Activated CD8-positive, alpha-beta memory T cell treated with anti-CD3 and anti-CD28 coated beads, Interleukin-2, amount 50 U/mL, for 24 hours (primary cell): Measurements from ENCODE around the gene RNF38.
"Not testable (repeated sequence)": the region's sequence is repeated elsewhere in the genome, so short reads cannot be mapped to it uniquely, and the experiment has no call there.

ENCODE experiments used
- DNase-seq: peaks from one replicate; pipeline ENCODE4 v3.0.0-alpha.2; 2020; ENCODE audit errors: extremely low read depth

Gene RNF38

GRCh38 chr9:36336131-36336907 lies 63.8 kb downstream of the RNF38 start:
- no peak for DNase-seq

- DNase-seq, result no peak
Observed at GRCh38 chr9:36332006-36332405, 68.1 kb downstream of the RNF38 start.

- DNase-seq, result no peak
Observed at GRCh38 chr9:36328798-36329411, 71.2 kb downstream of the RNF38 start.

DNA sequence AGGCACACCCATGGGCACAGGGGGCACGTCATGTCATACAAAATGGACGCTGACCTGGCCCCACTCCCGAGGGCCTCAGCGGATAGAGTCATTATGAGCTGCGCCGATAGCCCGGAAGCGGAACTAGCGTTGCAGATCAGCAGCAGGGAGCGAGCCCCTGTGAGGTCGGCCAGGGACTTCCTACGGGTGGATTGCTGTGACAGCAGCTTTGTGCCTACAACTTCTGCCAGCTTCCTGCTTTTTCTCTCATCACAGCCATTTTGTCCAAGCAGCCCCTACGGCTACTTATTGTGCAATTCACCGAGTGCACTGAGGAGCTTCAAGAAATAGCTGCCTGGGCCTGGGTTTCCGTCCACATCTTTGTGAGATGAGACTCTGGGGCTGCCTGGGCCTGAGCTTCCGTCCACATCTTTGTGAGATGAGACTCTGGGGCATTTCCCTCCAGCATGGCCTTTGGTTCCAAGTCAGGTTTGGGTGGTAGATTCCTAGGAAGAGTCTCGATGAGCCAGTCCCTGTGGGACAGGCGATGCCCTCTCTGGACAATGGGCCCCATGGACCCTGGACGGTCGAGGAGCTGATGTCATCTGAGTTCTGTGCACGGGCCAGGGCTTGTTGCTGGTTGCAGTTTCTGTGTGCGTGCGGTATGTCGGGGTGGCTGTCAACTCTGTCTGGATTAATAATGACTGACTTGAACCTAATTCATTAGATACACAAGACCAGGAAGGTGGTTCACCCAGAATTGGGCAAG lies 74.8 kb downstream of the RNF38 start:
- DNase-seq, result no peak

DNA sequence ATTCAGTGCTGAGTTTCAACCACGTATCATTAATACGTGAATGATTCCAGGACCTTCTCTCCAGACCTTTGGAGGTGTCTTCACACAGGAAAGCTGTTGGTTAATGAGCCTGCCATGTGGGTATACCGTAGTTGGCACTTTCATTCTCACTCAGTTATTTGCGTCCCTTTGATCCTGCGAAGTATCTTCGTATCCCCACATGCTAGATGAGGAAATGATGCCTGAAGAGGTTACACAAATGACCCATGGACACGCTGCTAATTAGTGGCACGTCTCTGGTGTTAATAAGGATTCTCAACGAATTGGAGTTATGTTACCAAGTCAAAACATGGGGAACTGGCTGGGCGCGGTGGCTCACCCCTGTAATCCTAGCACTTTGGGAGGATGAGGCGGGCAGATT lies 76.1 kb downstream of the RNF38 start:
- no peak for DNase-seq

GRCh38 chr9:36322462-36322861 lies 77.6 kb downstream of the RNF38 start:
- DNase-seq, result no peak

- not testable (repeated sequence) for DNase-seq
Observed at GRCh38 chr9:36321903-36322302, 78.2 kb downstream of the RNF38 start.

- no peak for DNase-seq
Observed at GRCh38 chr9:36320466-36320865, 79.6 kb downstream of the RNF38 start.

DNA sequence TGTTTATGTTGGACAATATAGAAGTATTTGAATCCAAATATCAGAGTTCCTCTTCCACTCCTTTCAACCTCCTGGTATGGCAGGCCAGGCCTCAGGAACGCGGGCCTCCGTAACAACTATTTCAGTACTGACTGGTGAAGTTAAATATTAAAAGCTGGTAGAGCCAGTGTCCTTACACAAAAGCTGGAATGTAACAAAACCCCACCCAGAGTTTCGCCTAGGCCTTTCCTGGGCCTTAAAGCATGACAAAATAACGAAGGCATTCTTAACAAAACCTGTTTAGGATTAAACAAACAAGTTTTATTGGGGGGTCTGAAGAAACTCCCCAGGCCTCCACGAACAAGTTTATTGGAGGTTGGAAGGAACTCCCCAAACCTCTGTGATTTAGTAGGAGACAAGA lies 80.3 kb downstream of the RNF38 start:
- DNase-seq, result no peak

- no peak for DNase-seq
Observed at GRCh38 chr9:36319183-36319582, 80.9 kb downstream of the RNF38 start.

- no peak for DNase-seq
Observed at GRCh38 chr9:36318212-36318802, 81.8 kb downstream of the RNF38 start.

DNA sequence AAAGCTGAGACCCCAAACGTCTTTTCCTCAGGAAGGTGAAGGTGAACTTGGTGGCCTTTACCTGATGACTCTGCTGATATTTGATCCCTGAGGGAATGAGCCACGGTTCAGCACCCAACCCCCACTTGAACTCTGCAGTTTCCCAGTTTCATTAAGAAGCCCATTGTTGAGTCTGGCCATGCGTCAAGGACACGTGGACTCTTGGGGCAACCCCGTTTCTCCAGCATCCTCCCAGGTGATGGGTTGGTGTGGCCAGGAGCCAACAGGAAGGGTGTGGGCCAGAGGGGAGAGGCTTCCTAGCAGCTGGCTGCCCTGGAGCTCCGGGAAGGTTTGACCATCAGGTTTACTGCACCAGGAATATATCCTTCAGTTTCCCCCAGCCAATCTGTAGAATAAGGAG lies 82.3 kb downstream of the RNF38 start:
- DNase-seq, result no peak

DNA sequence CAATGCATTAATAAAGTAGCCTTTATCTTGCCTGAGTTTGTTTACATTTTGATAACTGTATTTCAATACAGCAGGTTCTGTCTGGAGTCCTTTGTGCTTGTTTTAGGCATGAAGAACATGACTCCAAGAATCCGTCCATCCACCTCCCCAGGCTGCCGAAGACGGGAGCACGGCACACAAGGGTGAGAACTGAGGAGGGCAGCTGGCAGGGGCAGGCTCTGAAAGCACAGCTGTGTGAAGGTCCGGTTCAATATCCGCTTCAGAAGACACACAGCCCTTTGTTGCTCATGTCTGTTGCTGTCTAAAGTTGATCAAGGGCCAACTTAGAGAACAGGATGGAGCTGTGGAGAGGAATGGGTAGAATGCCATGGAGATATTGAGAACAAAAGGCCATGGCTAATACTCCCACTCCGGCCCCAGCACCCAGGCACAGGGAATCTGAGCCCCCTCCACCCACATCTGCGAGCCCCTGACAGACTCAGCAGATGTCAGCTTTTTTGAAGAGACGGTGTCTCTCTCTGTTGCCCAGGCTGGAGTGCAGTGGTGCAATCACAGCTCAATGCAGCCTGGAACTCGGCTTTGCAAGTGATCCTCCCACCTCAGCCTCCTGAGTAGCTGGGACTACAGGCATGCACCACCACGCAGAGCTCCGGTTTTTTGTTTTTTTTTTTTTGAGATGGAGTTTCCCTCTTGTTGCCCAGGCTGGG lies 83.3 kb downstream of the RNF38 start:
- DNase-seq, result no peak

GRCh38 chr9:36316049-36316448 lies 84.0 kb downstream of the RNF38 start:
- no peak for DNase-seq

- no peak for DNase-seq
Observed at GRCh38 chr9:36315283-36315682, 84.8 kb downstream of the RNF38 start.

DNA sequence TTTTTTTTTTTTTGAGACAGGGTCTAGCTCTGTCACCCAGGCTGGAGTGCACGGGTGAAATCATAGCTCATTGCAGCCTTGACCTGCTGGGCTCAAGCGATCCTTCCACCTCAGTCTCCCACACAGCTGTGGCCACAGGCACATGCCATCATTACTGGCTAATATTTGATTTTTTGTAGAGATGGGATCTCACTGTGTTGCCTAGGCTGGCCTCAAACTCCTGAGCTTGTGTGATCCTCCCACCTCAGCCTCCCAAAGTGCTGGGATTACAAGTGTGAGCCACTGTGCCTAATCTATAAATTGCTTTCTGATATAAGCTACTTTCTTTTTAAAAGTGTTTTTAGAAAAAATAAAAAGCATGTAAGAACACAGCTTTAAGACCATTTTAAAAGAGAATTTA lies 85.3 kb downstream of the RNF38 start:
- no peak for DNase-seq

- no peak for DNase-seq
Observed at GRCh38 chr9:36306471-36307306, 93.4 kb downstream of the RNF38 start.

DNA sequence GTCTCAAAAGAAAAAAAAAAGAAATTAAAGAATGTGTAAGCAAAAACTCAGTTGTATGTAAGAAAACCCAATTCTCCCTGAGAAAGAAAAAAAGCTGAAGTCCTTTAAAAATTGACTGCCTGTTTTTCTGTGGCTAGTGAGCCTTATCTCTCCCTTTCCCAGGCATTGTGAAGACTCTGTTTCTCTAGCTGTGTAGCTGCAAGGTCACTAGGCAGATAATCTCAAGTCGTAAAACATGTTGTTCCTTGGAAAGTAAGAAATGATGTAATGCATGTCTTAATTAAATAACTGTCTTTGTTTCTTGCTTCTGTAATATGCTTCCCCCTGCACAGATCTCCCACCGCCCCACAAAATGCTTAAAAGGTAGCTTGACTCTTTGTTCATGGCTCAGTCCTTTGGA lies 95.7 kb downstream of the RNF38 start:
- DNase-seq, result not testable (repeated sequence)

GRCh38 chr9:36301227-36301626 lies 98.8 kb downstream of the RNF38 start:
- DNase-seq, result no peak

- DNase-seq, result no peak
Observed at GRCh38 chr9:36298566-36298965, 101.5 kb downstream of the RNF38 start.

DNA sequence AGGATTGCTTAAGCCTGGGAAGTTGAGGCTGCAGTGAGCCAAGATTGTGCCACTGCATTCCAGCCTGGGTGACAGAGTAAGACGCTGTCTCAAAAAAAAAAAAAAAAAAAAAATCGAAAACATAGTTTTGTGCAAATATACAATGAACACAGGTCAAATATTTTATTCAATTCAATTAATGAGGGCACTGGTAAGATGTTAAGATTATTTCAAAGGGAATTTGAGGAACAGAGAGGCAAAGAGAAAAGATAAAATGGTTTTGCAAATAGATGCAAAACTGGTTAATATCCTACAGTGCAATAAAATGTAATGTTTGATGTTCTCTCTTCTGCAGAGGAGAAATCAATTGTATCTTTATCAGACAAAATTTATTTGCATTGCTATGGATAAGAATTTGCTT lies 102.3 kb downstream of the RNF38 start:
- no peak for DNase-seq
